ENCODE measurements around the gene ROBO1. TPM values are rescaled to one million over a fixed set of nuclear protein-coding genes. Genes with fewer than 3 reads are reported as not detected.

ROBO1 gene
- total and polyA plus RNA-seq, 2 of the 13 experiments (the other 11 are each of a cell fraction or from before 2014, with no cell fraction given) = 52.2 to 71.0 TPM

DNA sequence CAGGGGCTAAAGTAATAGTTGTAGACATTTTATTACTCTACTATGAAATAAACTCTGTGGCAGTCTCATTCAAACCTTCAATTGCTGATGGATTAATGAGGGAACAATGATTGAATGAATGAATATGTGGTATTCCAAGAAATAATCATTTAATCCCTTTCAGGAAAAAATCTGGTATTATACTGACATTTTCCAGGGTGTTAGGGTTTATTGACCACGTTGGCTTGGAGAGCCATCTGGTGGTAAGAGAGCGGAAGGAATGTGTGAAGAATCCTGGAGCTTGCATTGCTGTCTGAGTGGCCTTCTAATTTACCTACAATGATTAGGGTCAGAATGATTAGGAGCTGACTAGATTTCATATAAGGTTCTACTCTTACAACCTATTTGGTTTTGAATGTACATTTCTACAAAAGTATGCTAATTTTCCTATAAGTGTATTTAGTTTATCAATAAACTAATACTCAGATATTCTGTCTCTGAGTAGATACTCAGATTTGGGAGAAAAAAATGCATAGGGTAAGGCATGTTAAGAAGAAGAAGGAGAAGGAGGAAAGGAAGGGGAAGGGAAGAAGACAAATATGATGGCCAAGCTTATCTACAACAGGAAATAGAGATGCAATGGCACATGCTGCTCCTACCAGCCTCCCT lies 249.9 kb downstream of the ROBO1 start:
- ChIA-PET CTCF (ENCODE audit: low intra/inter-chr PET ratio, low total read pairs) (no interaction called here), POLR2A (no interaction called here)
- H3K9me3 ChIP-seq (ENCODE audit: low read length) = no peaks in the 10 kb centered on the region
- H3K4me3 ChIP-seq (replicated peaks in 1 of 3; ENCODE audit: insufficient read depth in 1 of 3, low read depth in 2 of 3, low read length in 3 of 3) = no peak overlapping the region
- no peak overlapping the region for H2AFZ ChIP-seq (ENCODE audit: low read length)
- ATAC-seq (peak; percentile 88), FAIRE-seq (peak; percentile 21), DNase-seq (ENCODE audit: low spot score) (peak; percentile 24)
- no peak overlapping the region for H3K4me2 ChIP-seq (ENCODE audit: low read depth, low read length)
- no peaks in the 10 kb centered on the region for H3K79me2 ChIP-seq (ENCODE audit: insufficient read depth, low read length)
- H3K36me3 ChIP-seq (replicated peaks in 1 of 2; ENCODE audit: control insufficient read depth in 1 of 2, insufficient read depth in 2 of 2, low read length in 2 of 2) = no peaks in the 10 kb centered on the region
- H3K4me1 ChIP-seq (ENCODE audit: insufficient read depth, low read length) = no peaks in the 10 kb centered on the region
- 4% methylated on average over 2 of the region's 2 CpGs for WGBS (ENCODE audit: low lambda C conversion rate)
- TF ChIP-seq JUN (CRISPR knock-in tag; IDR thresholded peaks at IDR 0.05) (no peak), TEAD3 (CRISPR knock-in tag; optimal IDR thresholded peaks at IDR 0.05; ENCODE audit: borderline replicate concordance) (peak; percentile 60), KMT2A (CRISPR knock-in tag; IDR thresholded peaks at IDR 0.05) (no peak), STAG1 (CRISPR knock-in tag; IDR thresholded peaks at IDR 0.05) (peak; percentile 35)
- TF ChIP-seq, protein P1, sequence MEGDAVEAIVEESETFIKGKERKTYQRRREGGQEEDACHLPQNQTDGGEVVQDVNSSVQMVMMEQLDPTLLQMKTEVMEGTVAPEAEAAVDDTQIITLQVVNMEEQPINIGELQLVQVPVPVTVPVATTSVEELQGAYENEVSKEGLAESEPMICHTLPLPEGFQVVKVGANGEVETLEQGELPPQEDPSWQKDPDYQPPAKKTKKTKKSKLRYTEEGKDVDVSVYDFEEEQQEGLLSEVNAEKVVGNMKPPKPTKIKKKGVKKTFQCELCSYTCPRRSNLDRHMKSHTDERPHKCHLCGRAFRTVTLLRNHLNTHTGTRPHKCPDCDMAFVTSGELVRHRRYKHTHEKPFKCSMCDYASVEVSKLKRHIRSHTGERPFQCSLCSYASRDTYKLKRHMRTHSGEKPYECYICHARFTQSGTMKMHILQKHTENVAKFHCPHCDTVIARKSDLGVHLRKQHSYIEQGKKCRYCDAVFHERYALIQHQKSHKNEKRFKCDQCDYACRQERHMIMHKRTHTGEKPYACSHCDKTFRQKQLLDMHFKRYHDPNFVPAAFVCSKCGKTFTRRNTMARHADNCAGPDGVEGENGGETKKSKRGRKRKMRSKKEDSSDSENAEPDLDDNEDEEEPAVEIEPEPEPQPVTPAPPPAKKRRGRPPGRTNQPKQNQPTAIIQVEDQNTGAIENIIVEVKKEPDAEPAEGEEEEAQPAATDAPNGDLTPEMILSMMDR (CRISPR knock-in tag; IDR thresholded peaks at IDR 0.05) = peak; percentile 49
- H3K27me3 ChIP-seq (ENCODE audit: control insufficient read depth in 1 of 2, insufficient read depth in 2 of 2, low read length in 2 of 2) = no peaks in the 10 kb centered on the region
- intact Hi-C loops (cut with micrococcal nuclease; ENCODE audit: unreplicated experiment) (no loop called here), in situ Hi-C loops (cut with HindIII; ENCODE audit: extremely low pct_ligation_motif_present, low pct_unique_long_range_greater_than_20kb) (loop anchor here (25.0 kb wide), 1 partner anchor 1169 kb away; no protein-coding TSS in a partner anchor)
- H3K27ac ChIP-seq (ENCODE audit: extremely low read length, insufficient read depth, low read length) = no peak overlapping the region
- H4K20me1 ChIP-seq (ENCODE audit: insufficient read depth, low read length) = no peaks in the 10 kb centered on the region
- no TSS peak for BruUV-seq (replicated peaks)
- H3K9ac ChIP-seq (ENCODE audit: insufficient read depth, low read depth, low read length) = no peak overlapping the region

DNA sequence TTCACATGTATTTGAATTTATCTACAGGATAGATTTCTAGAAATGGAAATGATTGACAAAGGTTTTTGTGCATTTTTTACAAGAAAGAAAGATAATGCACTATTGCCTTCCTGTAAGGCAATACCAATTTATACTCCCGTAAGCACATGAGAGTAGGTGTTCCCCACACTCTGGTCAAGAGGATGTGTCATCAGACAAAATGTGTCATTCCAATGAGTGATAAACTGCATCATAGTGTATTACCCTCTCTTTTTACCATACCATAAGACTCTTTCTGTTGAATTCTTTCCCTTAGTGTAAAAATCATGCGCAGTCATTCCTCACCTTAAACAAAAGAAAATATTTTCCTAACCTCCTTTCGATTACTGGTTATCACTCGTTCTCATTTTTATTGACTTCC lies 251.0 kb downstream of the ROBO1 start:
- 20% methylated on average over 4 of the region's 4 CpGs for WGBS (ENCODE audit: low lambda C conversion rate)
- Histone ChIP-seq H3K27ac (ENCODE audit: extremely low read length, insufficient read depth, low read length) (no peak overlapping the region), H3K4me2 (ENCODE audit: low read depth, low read length) (no peak overlapping the region), H3K36me3 (replicated peaks in 1 of 2; ENCODE audit: control insufficient read depth in 1 of 2, insufficient read depth in 2 of 2, low read length in 2 of 2) (no peaks in the 10 kb centered on the region), H2AFZ (ENCODE audit: low read length) (no peak overlapping the region), H3K27me3 (ENCODE audit: control insufficient read depth in 1 of 2, insufficient read depth in 2 of 2, low read length in 2 of 2) (no peaks in the 10 kb centered on the region), H3K79me2 (ENCODE audit: insufficient read depth, low read length) (no peaks in the 10 kb centered on the region), H3K4me1 (ENCODE audit: insufficient read depth, low read length) (no peaks in the 10 kb centered on the region), H4K20me1 (ENCODE audit: insufficient read depth, low read length) (no peaks in the 10 kb centered on the region), H3K9ac (ENCODE audit: insufficient read depth, low read depth, low read length) (no peak overlapping the region), H3K4me3 (replicated peaks in 1 of 3; ENCODE audit: insufficient read depth in 1 of 3, low read depth in 2 of 3, low read length in 3 of 3) (no peak overlapping the region), H3K9me3 (ENCODE audit: low read length) (no peaks in the 10 kb centered on the region)
- ChIA-PET CTCF (ENCODE audit: low intra/inter-chr PET ratio, low total read pairs) (no interaction called here), POLR2A (no interaction called here)
- FAIRE-seq = no peak
- intact Hi-C loops (cut with micrococcal nuclease; ENCODE audit: unreplicated experiment) = no loop called here
- no TSS peak for BruUV-seq (replicated peaks)
- ATAC-seq = no peak
- DNase-seq (ENCODE audit: low spot score) = no peak
- in situ Hi-C loops (cut with HindIII; ENCODE audit: extremely low pct_ligation_motif_present, low pct_unique_long_range_greater_than_20kb) = loop anchor here (25.0 kb wide), 1 partner anchor 1171 kb away; no protein-coding TSS in a partner anchor
- TF ChIP-seq, protein P2, sequence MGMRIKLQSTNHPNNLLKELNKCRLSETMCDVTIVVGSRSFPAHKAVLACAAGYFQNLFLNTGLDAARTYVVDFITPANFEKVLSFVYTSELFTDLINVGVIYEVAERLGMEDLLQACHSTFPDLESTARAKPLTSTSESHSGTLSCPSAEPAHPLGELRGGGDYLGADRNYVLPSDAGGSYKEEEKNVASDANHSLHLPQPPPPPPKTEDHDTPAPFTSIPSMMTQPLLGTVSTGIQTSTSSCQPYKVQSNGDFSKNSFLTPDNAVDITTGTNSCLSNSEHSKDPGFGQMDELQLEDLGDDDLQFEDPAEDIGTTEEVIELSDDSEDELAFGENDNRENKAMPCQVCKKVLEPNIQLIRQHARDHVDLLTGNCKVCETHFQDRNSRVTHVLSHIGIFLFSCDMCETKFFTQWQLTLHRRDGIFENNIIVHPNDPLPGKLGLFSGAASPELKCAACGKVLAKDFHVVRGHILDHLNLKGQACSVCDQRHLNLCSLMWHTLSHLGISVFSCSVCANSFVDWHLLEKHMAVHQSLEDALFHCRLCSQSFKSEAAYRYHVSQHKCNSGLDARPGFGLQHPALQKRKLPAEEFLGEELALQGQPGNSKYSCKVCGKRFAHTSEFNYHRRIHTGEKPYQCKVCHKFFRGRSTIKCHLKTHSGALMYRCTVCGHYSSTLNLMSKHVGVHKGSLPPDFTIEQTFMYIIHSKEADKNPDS (CRISPR knock-in tag; IDR thresholded peaks at IDR 0.05) = no peak
- no peak for TF ChIP-seq JDP2 (CRISPR knock-in tag; IDR thresholded peaks at IDR 0.05; ENCODE audit: borderline replicate concordance)
- no peak for TF ChIP-seq TP53 (CRISPR knock-in tag; conservative IDR thresholded peaks at IDR 0.05)
- TF ChIP-seq, protein P3, sequence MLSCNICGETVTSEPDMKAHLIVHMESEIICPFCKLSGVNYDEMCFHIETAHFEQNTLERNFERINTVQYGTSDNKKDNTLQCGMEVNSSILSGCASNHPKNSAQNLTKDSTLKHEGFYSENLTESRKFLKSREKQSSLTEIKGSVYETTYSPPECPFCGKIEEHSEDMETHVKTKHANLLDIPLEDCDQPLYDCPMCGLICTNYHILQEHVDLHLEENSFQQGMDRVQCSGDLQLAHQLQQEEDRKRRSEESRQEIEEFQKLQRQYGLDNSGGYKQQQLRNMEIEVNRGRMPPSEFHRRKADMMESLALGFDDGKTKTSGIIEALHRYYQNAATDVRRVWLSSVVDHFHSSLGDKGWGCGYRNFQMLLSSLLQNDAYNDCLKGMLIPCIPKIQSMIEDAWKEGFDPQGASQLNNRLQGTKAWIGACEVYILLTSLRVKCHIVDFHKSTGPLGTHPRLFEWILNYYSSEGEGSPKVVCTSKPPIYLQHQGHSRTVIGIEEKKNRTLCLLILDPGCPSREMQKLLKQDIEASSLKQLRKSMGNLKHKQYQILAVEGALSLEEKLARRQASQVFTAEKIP (CRISPR knock-in tag; IDR thresholded peaks at IDR 0.05; ENCODE audit: borderline replicate concordance) = no peak
- no peak for TF ChIP-seq ZC3H4 (CRISPR knock-in tag; IDR thresholded peaks at IDR 0.05; ENCODE audit: borderline replicate concordance)
- TF ChIP-seq CEBPG (CRISPR knock-in tag; IDR thresholded peaks at IDR 0.05) = no peak
- no peak for TF ChIP-seq BORCS8-MEF2B (CRISPR knock-in tag; IDR thresholded peaks at IDR 0.05)
- TF ChIP-seq NFE2 (CRISPR knock-in tag; IDR thresholded peaks at IDR 0.05) = no peak
- TF ChIP-seq PHB2 (IDR thresholded peaks at IDR 0.05; ENCODE audit: partially characterized antibody) = no peak
- TF ChIP-seq HMG20B (CRISPR knock-in tag; conservative IDR thresholded peaks at IDR 0.05) = no peak
